Fibroblast of pulmonary artery (primary cell): Measurements from ENCODE around the gene HOMER2.

Source experiments
- DNase-seq: peaks from one replicate; pipeline ENCODE4 v3.0.0-alpha.2; 2010; ENCODE audit warnings: low read depth
- H3K4me3 ChIP-seq: replicated peaks from 2 replicates; pipeline ENCODE4 v1.5.1; 2011; ENCODE audit warnings: low read depth, mild to moderate bottlenecking, control low read depth, low read length, moderate library complexity
- CTCF ChIP-seq: IDR thresholded peaks from 2 replicates; pipeline ENCODE4 v1.5.1; 2011; ENCODE audit warnings: mild to moderate bottlenecking, control low read depth, low read length, inconsistent platforms; ENCODE audit errors: missing control alignments

HOMER2 gene

GRCh38 chr15:82950746-82951370, 1.7 kb downstream of the HOMER2 start:
- no peak for TF ChIP-seq CTCF
- H3K4me3 ChIP-seq, result no peak overlapping the region
- DNase-seq, result no peak

- no peak for TF ChIP-seq CTCF
- no peak for DNase-seq
Measured at GRCh38 chr15:82950295-82950694, 2.2 kb downstream of the HOMER2 start.

GRCh38 chr15:82946155-82946701, 6.3 kb downstream of the HOMER2 start:
- no peak for DNase-seq
- no peak overlapping the region for H3K4me3 ChIP-seq
- no peak for TF ChIP-seq CTCF

More at GRCh38 chr15:82950295-82950694, 2.2 kb downstream of the HOMER2 start:
- H3K4me3 ChIP-seq, result no peak overlapping the region

- no peak overlapping the region for H3K4me3 ChIP-seq
- no peak for TF ChIP-seq CTCF
- no peak for DNase-seq
Measured at GRCh38 chr15:82945326-82945725, 7.2 kb downstream of the HOMER2 start.

- no peak for DNase-seq
- H3K4me3 ChIP-seq, result no peak overlapping the region
- TF ChIP-seq CTCF, result no peak
Measured at GRCh38 chr15:82944821-82945220, 7.7 kb downstream of the HOMER2 start.

GRCh38 chr15:82944056-82944455, 8.5 kb downstream of the HOMER2 start:
- no peak for DNase-seq
- no peak for TF ChIP-seq CTCF
- H3K4me3 ChIP-seq, result no peak overlapping the region

GRCh38 chr15:82943176-82943575, 9.3 kb downstream of the HOMER2 start:
- no peak for DNase-seq
- TF ChIP-seq CTCF, result no peak
- no peak overlapping the region for H3K4me3 ChIP-seq
